Esophagus muscularis mucosa (tissue), 4 donors: ENCODE measurements around the gene ZNF366.

ENCODE experiments used
- CTCF ChIP-seq, 3 experiments: fragments of 200-600 bp in 2 of 3; fragments of 450-650 bp in 1 of 3; sonication (generic) in 2 of 3; IDR thresholded peaks; one replicate each; pipeline ENCODE4 v1.5.1; 2017 to 2019; ENCODE audit warnings: antibody characterized with exemption in 3 of 3, mild to moderate bottlenecking in 2 of 3, moderate library complexity in 1 of 3
- EP300 ChIP-seq: sonication (generic); formaldehyde crosslinking; IDR thresholded peaks from one replicate; pipeline ENCODE4 v1.6.1; 2017; ENCODE audit warnings: antibody characterized with exemption
- POLR2A ChIP-seq: fragments of 450-650 bp; IDR thresholded peaks from one replicate; pipeline ENCODE4 v1.6.1; 2017; ENCODE audit warnings: antibody characterized with exemption, moderate library complexity, mild to moderate bottlenecking, low read depth
- POLR2AphosphoS5 ChIP-seq, 2 donors: sonication (generic); formaldehyde crosslinking; IDR thresholded peaks; one replicate each; pipeline ENCODE4 v1.6.1; 2017; ENCODE audit warnings: antibody characterized with exemption in 2 of 2

DNA sequence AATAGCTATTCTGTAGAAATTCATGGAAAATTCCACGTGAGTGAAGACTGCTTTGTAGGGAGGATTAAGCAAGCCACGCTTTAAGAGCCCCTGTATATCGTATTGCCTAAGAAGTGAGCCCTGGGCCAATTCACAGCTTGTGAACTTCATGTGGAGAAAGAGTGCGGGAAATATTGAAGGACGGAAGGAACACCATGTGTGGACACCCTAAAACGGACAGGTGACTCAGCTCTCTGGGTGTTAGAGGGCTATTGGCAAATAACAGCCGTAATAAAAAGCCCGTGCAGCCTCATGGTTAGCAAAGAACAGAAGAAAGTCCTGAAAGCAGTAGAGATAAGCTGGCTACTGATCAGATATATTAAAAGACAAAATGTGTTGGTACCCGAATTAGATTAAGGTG, 26.4 kb downstream of the ZNF366 start:
- TF ChIP-seq CTCF (IDR thresholded peaks at IDR 0.05) (no peak), POLR2A (no peak), POLR2AphosphoS5 (IDR thresholded peaks at IDR 0.05) (no peak), EP300 (no peak)
